HCT116 (cell line): ENCODE results near the gene CCNE1.

Source experiments
- CEBPB ChIP-seq: IDR thresholded peaks from 2 replicates; pipeline ENCODE4 v1.6.1; 2012; ENCODE audit warnings: low read depth
- CTCF ChIP-seq, 3 experiments: fragments of 200-600 bp in 1 of 3; sonication (generic) in 1 of 3; IDR thresholded peaks in 2 of 3; conservative IDR thresholded peaks in 1 of 3; 2 replicates each; pipeline ENCODE4 v1.5.1; 2012 to 2017; ENCODE audit warnings: low read depth in 2 of 3, low read length in 2 of 3, antibody characterized with exemption in 1 of 3, borderline replicate concordance in 1 of 3, control low read depth in 1 of 3, mild to moderate bottlenecking in 1 of 3, mixed read lengths in 1 of 3, mixed run types in 1 of 3, moderate library complexity in 1 of 3; ENCODE audit not compliant: insufficient read depth in 1 of 3
- EGR1 ChIP-seq: IDR thresholded peaks from 2 replicates; pipeline ENCODE4 v1.6.1; 2012; ENCODE audit warnings: low read depth
- ELF1 ChIP-seq: IDR thresholded peaks from 2 replicates; pipeline ENCODE4 v1.6.1; 2012; ENCODE audit warnings: low read depth, borderline replicate concordance
- EZH2 ChIP-seq: fragments of 200-600 bp; sonication (generic); IDR thresholded peaks from 2 replicates; pipeline ENCODE4 v1.6.1; 2017; ENCODE audit warnings: antibody characterized with exemption, mixed run types
- MAX ChIP-seq: IDR thresholded peaks from 2 replicates; pipeline ENCODE4 v1.6.1; 2012
- POLR2A ChIP-seq: IDR thresholded peaks from 2 replicates; pipeline ENCODE4 v1.7.0; 2011; ENCODE audit warnings: borderline replicate concordance; ENCODE audit not compliant: insufficient read depth, insufficient read length; ENCODE audit errors: extremely low read depth
- POLR2AphosphoS5 ChIP-seq: IDR thresholded peaks from 2 replicates; pipeline ENCODE4 v1.6.1; 2011; ENCODE audit warnings: mild to moderate bottlenecking, low read depth, low read length, moderate library complexity
- YY1 ChIP-seq: IDR thresholded peaks from 2 replicates; pipeline ENCODE4 v1.6.1; 2011; ENCODE audit warnings: low read length, low read depth, moderate library complexity, mild to moderate bottlenecking; ENCODE audit not compliant: insufficient replicate concordance; ENCODE audit errors: extremely low read depth
- ZNF274 ChIP-seq: fragments of 200-500 bp; sonication (Bioruptor generic); IDR thresholded peaks from 2 replicates; pipeline ENCODE4 v1.6.1; 2014; ENCODE audit warnings: mild to moderate bottlenecking, low read depth, low read length, inconsistent platforms

- TF ChIP-seq CTCF (IDR thresholded peaks at IDR 0.05 in 2 of 3, conservative IDR thresholded peaks at IDR 0.05 in 1 of 3; ENCODE audit: borderline replicate concordance in 1 of 3, insufficient read depth in 1 of 3, low read depth in 2 of 3, low read length in 2 of 3) (0 out of 6 replicates have a peak, but pooled peaks of 1 of the 3 experiments have one; percentile 9), POLR2A (no peak), ELF1 (no peak), CEBPB (no peak), ZNF274 (no peak), EZH2 (no peak), MAX (no peak), YY1 (no peak), EGR1 (no peak), POLR2AphosphoS5 (no peak)
Observed at GRCh38 chr19:29779921-29780320, 31.9 kb upstream of the CCNE1 start.
